Gastrocnemius medialis (tissue), 4 donors: Measurements from ENCODE around the gene SERTM2. TPM values are rescaled to one million over a fixed set of nuclear protein-coding genes. Genes with fewer than 3 reads are reported as not detected.
"Not testable (repeated sequence)": the region's sequence is repeated elsewhere in the genome, so short reads cannot be mapped to it uniquely, and the experiment has no call there.

Source experiments
- ATAC-seq, 2 donors: fragments of 150-250 bp; one replicate each; pipeline ENCODE4 v1.9.1; 2016
- DNase-seq, 2 donors: peaks; one replicate each; pipeline ENCODE4 v3.0.0-alpha.2; 2019
- H3K27ac ChIP-seq, 4 donors: fragments of 200-600 bp; sonication (generic); 1 replicate in 1 of 4; 2 replicates in 3 of 4; pipeline ENCODE4 v1.5.1; 2016 to 2018; ENCODE audit warnings: mild to moderate bottlenecking in 2 of 4, moderate library complexity in 1 of 4
- H3K27me3 ChIP-seq, 3 donors: fragments of 200-600 bp; sonication (generic) in 2 of 3; 1 replicate in 1 of 3; 2 replicates in 2 of 3; pipeline versions ENCODE4 v1.5.1 to v1.6.0; 2016 to 2019; ENCODE audit warnings: mild to moderate bottlenecking in 1 of 3, moderate library complexity in 1 of 3
- H3K36me3 ChIP-seq, 2 donors: fragments of 200-600 bp; sonication (generic) in 1 of 2; one replicate each; pipeline ENCODE4 v1.5.1; 2017 to 2018
- H3K4me1 ChIP-seq, 2 donors: fragments of 200-600 bp; sonication (generic) in 1 of 2; one replicate each; pipeline ENCODE4 v1.5.1; 2016 to 2017; ENCODE audit warnings: mild to moderate bottlenecking in 2 of 2
- H3K4me3 ChIP-seq, 4 donors: fragments of 200-600 bp; sonication (generic) in 3 of 4; 1 replicate in 1 of 4; 2 replicates in 3 of 4; pipeline ENCODE4 v1.5.1; 2016 to 2019; ENCODE audit warnings: mild to moderate bottlenecking in 2 of 4
- H3K9me3 ChIP-seq, 3 donors: fragments of 200-600 bp; sonication (generic) in 2 of 3; 1 replicate in 1 of 3; 2 replicates in 2 of 3; pipeline ENCODE4 v1.5.1; 2016 to 2019
- CTCF ChIP-seq, 5 experiments: fragments of 450-650 bp in 3 of 5; fragments of 200-600 bp in 2 of 5; sonication (generic) in 2 of 5; IDR thresholded peaks in 4 of 5; conservative IDR thresholded peaks in 1 of 5; 1 replicate in 4 of 5; 2 replicates in 1 of 5; pipeline ENCODE4 v1.5.1; 2016 to 2019; ENCODE audit warnings: antibody characterized with exemption in 5 of 5, mild to moderate bottlenecking in 3 of 5, moderate library complexity in 3 of 5
- POLR2A ChIP-seq, 2 donors: fragments of 450-650 bp; IDR thresholded peaks; one replicate each; pipeline ENCODE4 v1.6.1; 2017; ENCODE audit warnings: antibody characterized with exemption in 2 of 2, mild to moderate bottlenecking in 2 of 2, moderate library complexity in 2 of 2
- in situ Hi-C, 4 donors: fragments of 200-750 bp; cut with MboI; loops; one replicate each; pipeline versions ENCODE4 v1.15.0 to v1.8.0; 2017; ENCODE audit warnings: low sequenced_read_pairs in 4 of 4
- intact Hi-C: fragments of 100-400 bp; cut with DNase I; formaldehyde crosslinking; loops from one replicate; pipeline ENCODE4 v1.15.1; 2023; ENCODE audit warnings: low total_unique reads
- total RNA-seq, 4 donors: library from RNA; depleted of rRNA; stranded (reverse); fragments of >200 nt; gene quantifications; one replicate each; pipeline versions ENCODE4 v1.1.0 to v1.2.3, GENCODE V29; 2016

The SERTM2 gene
- total RNA-seq, 4 donors from 2014 or later: 0.04 TPM; not detected in 3

DNA sequence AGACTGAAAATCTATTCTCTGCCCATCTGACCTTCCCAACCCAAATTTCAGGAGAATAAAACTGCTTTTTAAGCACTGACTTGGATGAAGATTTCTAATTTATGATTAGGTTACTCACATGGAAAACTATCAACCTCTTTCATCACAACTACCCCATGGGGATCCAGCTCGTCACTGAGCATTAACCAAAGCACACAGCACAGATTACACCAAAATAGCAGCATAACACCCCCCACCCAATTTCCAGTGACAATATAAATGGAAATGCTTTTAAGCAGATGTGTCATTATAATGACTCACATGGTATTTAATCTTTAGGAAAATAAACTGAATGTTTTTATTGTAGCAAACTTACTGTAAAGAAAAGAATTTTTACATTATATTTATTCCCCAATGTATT, 9.7 kb downstream of the SERTM2 start:
- Histone ChIP-seq H3K4me3 (no peak overlapping the region), H3K4me1 (no peaks in the 10 kb centered on the region), H3K9me3 (no peaks in the 10 kb centered on the region), H3K36me3 (no peaks in the 10 kb centered on the region), H3K27ac (no peak overlapping the region), H3K27me3 (peaks cover 0 to 2% (median 0%) of the 10 kb centered on the region in 3 donors)
- no peak for DNase-seq
- TF ChIP-seq POLR2A (IDR thresholded peaks at IDR 0.05): no peak
- TF ChIP-seq CTCF (IDR thresholded peaks at IDR 0.05 in 4 of 5, conservative IDR thresholded peaks at IDR 0.05 in 1 of 5): no peak
- intact Hi-C loops: no loop called here
- in situ Hi-C loops: loop anchor here in 1 of 4 donors (10.0 kb wide), 1 partner anchor 56 kb away; no protein-coding TSS in a partner anchor
- no peak for ATAC-seq

GRCh38 chrX:111543212-111543741, 31.8 kb downstream of the SERTM2 start:
- intact Hi-C loops: no loop called here
- in situ Hi-C loops: no loop called here
- ATAC-seq (no peak), DNase-seq (no peak)
- TF ChIP-seq CTCF (IDR thresholded peaks at IDR 0.05 in 4 of 5, conservative IDR thresholded peaks at IDR 0.05 in 1 of 5): no peak
- TF ChIP-seq POLR2A (IDR thresholded peaks at IDR 0.05): no peak
- H3K9me3 ChIP-seq: no peaks in the 10 kb centered on the region
- H3K4me1 ChIP-seq: no peaks in the 10 kb centered on the region
- H3K27me3 ChIP-seq: no peaks in the 10 kb centered on the region
- H3K4me3 ChIP-seq: no peak overlapping the region
- H3K27ac ChIP-seq: no peak overlapping the region
- H3K36me3 ChIP-seq: no peaks in the 10 kb centered on the region

DNA sequence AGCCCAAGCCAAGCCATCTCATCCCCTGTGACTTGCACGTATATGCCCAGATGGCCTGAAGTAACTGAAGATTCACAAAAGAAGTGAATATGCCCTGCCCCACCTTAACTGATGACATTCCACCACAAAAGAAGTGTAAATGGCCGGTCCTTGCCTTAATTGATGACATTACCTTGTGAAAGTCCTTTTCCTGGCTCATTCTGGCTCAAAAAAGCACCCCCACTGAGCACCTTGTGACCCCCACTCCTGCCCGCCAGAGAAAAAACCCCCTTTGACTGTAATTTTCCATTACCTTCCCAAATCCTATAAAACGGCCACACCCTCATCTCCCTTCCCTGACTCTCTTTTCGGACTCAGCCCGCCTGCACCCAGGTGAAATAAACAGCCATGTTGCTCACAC, 37.8 kb downstream of the SERTM2 start:
- H3K27ac ChIP-seq, intact Hi-C loops, H3K27me3 ChIP-seq, H3K4me1 ChIP-seq, ATAC-seq, DNase-seq, H3K9me3 ChIP-seq, in situ Hi-C loops, H3K4me3 ChIP-seq, H3K36me3 ChIP-seq: not testable (repeated sequence)

DNA sequence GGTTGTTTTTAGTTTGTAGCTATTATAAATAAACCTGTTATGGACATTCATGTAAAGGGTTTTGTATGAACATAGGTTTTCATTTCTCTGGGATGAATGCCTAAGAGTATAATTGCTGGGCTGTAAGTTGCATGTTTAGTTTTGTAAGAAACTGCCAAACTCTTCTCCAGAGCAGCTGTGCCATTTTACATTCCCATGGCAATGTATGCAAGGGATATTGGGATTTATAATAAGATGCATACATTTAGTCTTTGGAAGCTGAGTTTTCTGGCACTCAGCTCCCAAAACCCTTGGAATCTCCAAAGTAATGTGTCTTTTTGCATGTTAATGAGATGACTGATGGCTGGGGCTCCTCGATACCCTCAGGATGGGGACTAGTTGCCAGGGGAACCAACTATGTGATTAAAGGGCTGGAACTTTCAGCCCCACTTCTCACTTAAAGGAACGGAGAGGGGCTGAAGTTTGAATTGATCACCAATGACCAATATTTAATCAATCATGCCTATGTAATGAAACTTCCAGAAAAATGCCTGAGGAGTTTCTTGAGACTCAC, 44.0 kb downstream of the SERTM2 start:
- in situ Hi-C loops: no loop called here
- Histone ChIP-seq H3K4me3 (no peak overlapping the region), H3K36me3 (no peaks in the 10 kb centered on the region), H3K4me1 (no peaks in the 10 kb centered on the region), H3K9me3 (no peaks in the 10 kb centered on the region), H3K27ac (no peak overlapping the region), H3K27me3 (peaks cover 0 to 10% (median 0%) of the 10 kb centered on the region in 3 donors)
- no peak for TF ChIP-seq POLR2A (IDR thresholded peaks at IDR 0.05)
- TF ChIP-seq CTCF (IDR thresholded peaks at IDR 0.05 in 4 of 5, conservative IDR thresholded peaks at IDR 0.05 in 1 of 5): no peak
- no peak for DNase-seq
- intact Hi-C loops: no loop called here
- no peak for ATAC-seq

DNA sequence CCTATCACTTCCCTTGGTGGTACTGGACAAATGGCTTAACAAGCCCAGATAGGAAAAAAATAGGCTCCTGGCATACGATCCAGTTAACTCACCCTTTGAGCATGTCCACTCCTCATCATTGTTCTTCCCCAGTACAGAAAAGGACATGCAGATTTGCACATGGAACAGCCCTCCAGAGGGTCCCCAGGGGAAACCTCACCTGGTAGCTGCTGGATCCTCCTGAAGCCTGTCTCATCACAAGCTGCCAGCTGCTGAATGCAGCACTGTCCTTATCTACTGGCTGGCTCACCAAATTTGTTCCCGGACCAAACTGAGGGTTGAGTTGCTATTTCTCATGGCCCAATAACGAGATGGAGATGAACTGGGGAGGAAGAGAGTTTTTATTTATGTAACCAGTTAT, 49.4 kb downstream of the SERTM2 start:
- no peak overlapping the region for H3K4me3 ChIP-seq
- TF ChIP-seq CTCF (IDR thresholded peaks at IDR 0.05 in 4 of 5, conservative IDR thresholded peaks at IDR 0.05 in 1 of 5) (no peak), POLR2A (IDR thresholded peaks at IDR 0.05) (no peak)
- in situ Hi-C loops (no loop called here), intact Hi-C loops (no loop called here)
- H3K36me3 ChIP-seq: no peaks in the 10 kb centered on the region
- no peak overlapping the region for H3K27ac ChIP-seq
- DNase-seq (no peak), ATAC-seq (no peak)
- no peaks in the 10 kb centered on the region for H3K4me1 ChIP-seq
- H3K27me3 ChIP-seq: peaks cover 0 to 2% (median 0%) of the 10 kb centered on the region in 3 donors
- no peaks in the 10 kb centered on the region for H3K9me3 ChIP-seq
